HG03460 (cell line): ENCODE measurements around the gene SLC48A1.

Source experiments
- ATAC-seq: cut with Tn5 transposase; IDR thresholded peaks from one replicate; pipeline ENCODE4 v1.9.1; 2021; ENCODE audit not compliant: unreplicated experiment

Gene SLC48A1

GRCh38 chr12:47744005-47744651 lies 28.9 kb upstream of the SLC48A1 start:
- ATAC-seq, result no peak

GRCh38 chr12:47744778-47745436 lies 28.1 kb upstream of the SLC48A1 start:
- no peak for ATAC-seq

- no peak for ATAC-seq
Observed at GRCh38 chr12:47745485-47746041, 27.5 kb upstream of the SLC48A1 start.

- no peak for ATAC-seq
Observed at GRCh38 chr12:47746073-47746472, 27.0 kb upstream of the SLC48A1 start.

GRCh38 chr12:47746523-47746922 lies 26.5 kb upstream of the SLC48A1 start:
- ATAC-seq, result no peak

DNA sequence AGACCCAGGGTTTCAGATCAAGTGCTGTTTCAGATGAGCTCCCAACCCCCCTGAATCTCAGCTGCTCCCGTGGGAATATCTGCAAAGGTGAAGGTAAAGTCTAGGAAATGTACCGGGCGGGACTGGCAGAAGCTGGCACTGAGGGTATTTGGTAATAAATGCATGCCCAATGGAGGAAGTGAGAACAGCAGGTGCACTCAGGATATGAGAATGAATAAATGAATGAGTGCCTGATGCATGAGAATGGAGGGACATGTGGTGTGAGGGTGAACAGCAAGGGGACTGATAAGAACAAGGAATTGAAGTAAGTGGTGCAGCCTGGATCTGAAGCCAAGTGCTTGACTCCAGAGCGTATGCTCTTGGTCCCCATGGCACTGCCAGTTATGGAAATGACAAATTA lies 25.9 kb upstream of the SLC48A1 start:
- no peak for ATAC-seq

GRCh38 chr12:47747596-47748506 lies 25.2 kb upstream of the SLC48A1 start:
- ATAC-seq, result no peak

GRCh38 chr12:47748507-47748828 lies 24.6 kb upstream of the SLC48A1 start:
- no peak for ATAC-seq

- ATAC-seq, result no peak
Observed at GRCh38 chr12:47748899-47749298, 24.1 kb upstream of the SLC48A1 start.

- ATAC-seq, result no peak
Observed at GRCh38 chr12:47750229-47750798, 22.7 kb upstream of the SLC48A1 start.

DNA sequence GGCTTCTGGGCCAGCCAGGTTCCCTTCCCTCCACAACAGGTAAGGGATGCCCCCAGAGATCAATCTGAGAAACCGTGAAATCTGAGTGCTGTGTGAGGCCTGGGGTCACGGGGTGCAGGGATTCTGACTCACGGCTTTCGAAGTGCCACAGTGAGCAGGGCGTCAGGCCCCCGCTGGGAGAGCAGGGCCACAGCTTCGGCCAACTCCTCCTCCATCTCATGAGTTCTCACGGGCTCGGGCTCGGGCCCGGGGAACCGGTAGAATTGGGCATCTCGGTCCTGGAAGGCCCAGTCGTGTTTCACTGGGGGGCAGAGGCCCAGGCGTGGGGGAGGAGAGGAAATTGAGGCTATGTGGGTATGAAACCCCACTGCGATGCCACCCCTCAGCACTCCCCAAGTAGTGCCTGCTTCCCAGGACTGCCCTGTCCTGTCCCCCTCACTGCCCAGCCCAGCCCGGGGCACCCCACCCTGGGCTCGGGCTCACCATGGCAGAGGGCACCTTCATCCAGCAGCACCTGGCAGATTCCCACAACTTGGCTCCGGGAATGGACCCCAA lies 22.0 kb upstream of the SLC48A1 start:
- no peak for ATAC-seq

- ATAC-seq, result no peak
Observed at GRCh38 chr12:47751561-47751960, 21.5 kb upstream of the SLC48A1 start.

- ATAC-seq, result no peak
Observed at GRCh38 chr12:47752121-47752520, 20.9 kb upstream of the SLC48A1 start.

GRCh38 chr12:47752552-47752951 lies 20.5 kb upstream of the SLC48A1 start:
- ATAC-seq, result no peak

DNA sequence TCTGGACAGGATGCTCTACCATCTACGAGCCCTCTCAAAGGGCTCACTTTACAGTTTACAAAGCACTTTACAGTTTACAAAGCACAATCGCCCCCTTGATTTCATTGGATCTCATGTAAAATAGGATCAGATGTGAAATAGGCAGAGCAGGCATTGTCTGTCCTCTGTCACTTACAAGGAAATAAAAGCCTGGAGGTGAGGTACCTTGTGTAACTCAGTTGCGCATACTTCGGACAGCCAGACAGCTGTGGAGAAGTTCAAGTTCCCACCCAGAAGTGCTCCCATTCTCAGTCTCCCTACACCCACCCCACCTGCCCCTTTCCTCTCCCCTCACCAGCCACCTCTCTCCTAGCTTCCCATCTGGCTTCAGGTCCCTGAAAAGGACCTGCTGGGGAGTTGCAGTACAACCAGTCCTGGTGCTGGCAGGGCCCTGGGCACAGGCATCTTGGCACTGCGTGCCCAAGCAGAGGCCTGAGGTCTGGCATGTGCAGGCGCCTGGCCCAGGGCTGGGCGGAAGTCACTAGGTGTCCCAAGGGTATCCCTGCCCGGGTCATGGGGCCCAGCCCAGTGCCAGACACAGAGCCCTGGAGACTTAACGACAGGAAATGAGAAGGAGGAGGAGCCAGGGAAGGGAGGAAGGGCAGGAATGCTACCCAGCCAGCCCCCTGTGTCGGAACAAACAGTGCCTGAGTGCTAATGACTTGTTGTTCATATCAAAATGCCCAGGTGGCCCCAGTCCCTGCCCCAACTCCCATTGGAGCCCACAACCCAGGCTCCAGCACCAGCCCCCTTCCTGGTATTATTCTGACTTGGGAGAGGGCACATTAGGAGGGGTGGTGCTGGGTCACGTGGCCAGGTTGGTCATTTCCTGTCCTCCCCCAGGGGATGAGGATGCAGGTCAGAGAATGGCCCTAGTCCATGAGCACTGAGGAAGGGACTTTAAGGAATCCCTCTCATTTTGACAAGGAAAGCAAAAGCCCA lies 19.7 kb upstream of the SLC48A1 start:
- ATAC-seq, result no peak

DNA sequence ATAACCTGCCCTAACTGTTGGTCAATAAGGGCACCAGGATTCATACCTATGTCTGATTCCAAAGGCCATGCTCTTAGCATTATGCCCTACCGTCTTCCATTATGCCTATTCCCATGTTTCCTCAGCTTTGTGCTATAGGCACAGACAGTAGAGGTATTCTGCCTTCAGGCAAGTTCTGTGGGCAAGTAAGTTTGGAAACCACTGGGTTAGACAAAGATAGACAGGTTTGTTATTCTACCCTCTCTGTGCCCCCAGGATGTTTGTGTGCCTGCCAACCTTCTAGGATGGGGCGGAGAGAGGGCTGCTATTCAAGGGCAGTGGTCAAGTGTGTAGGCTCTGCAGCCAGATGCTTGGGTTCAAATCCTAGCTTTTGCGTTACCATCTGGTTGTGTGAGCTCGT lies 18.9 kb upstream of the SLC48A1 start:
- no peak for ATAC-seq

- peak; percentile 17 for ATAC-seq
Observed at GRCh38 chr12:47754881-47755280, 18.2 kb upstream of the SLC48A1 start.

- peak; percentile 63 for ATAC-seq
Observed at GRCh38 chr12:47755655-47756562, 17.1 kb upstream of the SLC48A1 start.

- ATAC-seq, result no peak
Observed at GRCh38 chr12:47757364-47757839, 15.6 kb upstream of the SLC48A1 start.
